WI38 (cell line): ENCODE measurements around the gene TRIM73.
"Not testable (repeated sequence)": the region's sequence is repeated elsewhere in the genome, so short reads cannot be mapped to it uniquely, and the experiment has no call there.

Experiments used
- H3K4me3 ChIP-seq: 2 replicates; pipeline ENCODE4 v1.5.1; 2011; ENCODE audit warnings: low read depth, mild to moderate bottlenecking, control low read depth, low read length
- TF ChIP-seq, protein P1 (sequence below): IDR thresholded peaks from 2 replicates; pipeline ENCODE4 v1.5.1; 2012; ENCODE audit warnings: low read depth, mild to moderate bottlenecking, control low read depth, low read length

Gene TRIM73

DNA sequence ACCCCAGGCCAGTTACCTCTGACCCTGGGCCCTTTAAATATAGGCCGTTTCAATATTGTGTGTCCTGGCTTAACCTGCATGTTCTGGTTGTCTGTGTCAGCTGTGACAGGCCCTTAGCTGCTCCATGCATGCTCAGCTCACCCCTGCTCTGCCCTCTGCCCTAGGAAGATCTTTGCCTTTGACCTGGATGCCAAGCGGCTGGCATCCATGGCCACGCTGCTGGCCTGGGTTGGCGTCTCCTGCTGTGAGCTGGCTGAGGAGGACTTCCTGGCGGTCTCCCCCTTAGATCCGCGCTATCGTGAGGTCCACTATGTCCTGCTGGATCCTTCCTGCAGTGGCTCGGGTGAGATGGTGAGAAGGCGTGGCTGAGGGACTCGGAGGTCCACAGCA lies 20.0 kb downstream of the TRIM73 start:
- not testable (repeated sequence) for H3K4me3 ChIP-seq

DNA sequence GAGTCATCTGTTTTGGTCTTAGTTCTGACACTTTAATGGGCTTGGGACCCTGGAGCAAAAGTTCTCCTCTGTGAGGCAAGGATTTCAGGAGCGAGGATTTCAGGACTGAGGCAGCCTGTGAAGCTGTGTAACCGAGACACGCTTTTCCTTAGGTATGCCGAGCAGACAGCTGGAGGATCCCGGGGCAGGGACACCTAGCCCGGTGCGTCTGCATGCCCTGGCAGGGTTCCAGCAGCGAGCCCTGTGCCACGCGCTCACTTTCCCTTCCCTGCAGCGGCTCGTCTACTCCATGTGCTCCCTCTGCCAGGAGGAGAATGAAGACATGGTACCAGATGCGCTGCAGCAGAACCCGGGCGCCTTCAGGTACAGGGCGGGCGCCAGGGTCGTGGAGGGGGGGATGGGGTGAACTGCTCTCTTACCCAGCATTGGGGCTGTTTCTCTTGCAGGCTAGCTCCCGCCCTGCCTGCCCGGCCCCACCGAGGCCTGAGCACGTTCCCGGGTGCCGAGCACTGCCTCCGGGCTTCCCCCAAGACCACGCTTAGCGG lies 20.5 kb downstream of the TRIM73 start:
- not testable (repeated sequence) for H3K4me3 ChIP-seq

DNA sequence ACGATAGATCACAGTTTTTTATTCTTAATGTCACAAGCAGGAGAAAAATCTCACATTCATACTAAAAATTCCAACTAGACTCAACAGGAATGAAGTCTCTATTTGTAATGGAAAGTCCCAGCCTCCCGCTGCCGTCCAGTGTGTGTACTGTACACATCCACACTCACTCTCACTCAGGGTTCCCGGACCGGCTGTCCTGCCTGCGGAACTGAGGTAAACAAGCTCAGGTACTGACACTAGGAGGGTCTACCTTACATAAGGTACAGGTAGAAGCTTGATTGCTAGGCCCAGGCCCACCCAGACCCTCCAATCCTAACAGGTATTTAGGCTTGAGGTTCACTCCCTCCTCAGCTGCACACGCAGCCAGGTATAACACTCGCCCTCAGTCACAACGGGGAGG lies 21.4 kb downstream of the TRIM73 start:
- not testable (repeated sequence) for H3K4me3 ChIP-seq

DNA sequence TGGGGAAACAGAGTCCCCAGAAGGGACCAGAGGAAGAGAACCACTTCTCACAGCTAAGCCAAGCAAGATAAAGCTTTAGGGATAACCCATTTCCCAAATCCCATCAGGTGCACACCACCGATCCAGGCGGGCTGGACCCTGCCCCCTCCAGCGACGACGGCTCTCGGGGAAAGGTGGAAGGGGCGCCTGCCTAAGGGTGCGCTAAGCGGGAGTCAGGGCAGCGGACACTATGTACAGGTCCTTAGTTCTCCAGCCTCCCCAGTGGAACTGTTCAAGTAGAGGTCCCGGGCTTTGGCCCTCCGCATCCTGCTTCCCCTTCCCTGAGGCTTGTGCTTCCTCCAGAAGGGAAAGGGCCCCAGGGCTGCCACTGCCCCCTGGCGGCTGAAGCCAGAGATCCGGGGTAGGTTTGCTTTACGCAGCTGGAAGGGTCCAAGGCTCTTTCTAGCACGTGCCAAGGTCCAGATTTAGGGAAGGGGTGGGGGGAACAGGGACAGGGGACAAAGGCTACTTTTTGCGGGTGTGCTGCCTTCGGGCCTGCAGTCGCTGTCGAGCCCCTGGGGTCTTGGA lies 22.9 kb downstream of the TRIM73 start:
- not testable (repeated sequence) for H3K4me3 ChIP-seq

DNA sequence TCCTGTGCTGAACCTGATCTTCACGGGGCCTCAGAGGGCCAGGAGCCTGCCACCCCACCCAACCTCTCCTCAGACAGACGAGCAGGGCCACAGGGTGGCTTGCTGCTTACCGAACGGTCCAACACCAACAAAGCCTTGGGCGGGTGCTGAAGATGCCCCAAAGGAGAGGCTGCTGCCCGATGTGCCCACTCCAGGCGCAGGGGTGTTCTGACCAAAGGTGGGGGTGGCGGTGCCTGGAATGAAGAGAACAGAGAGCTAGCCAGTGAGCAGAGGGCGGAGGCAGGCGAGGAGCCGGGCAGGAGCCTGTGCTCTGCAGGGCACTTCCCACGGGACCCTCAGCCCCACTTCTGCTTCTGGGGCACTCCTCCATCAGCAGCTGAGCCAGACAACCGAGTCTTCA lies 23.8 kb downstream of the TRIM73 start:
- H3K4me3 ChIP-seq = not testable (repeated sequence)

DNA sequence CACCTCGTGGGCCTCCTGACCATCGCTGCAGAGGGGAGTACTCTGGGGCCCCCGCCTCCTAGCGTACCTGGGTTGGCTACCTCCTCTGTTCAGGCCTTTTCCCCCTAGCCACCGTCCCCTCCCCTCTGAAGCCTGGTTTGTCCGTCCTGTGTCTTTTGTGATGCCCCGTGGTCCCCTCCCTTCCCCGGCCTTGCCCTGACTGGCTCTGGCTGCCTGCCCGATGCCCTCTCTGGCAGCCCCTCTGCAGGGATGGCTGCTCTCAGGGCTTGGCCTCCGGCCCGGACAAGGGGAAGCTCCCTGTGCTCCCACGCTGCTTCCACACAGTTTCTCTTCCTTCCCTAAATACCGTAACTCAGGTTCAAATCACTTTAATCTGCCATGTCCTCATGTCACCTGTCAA lies 24.3 kb downstream of the TRIM73 start:
- H3K4me3 ChIP-seq = not testable (repeated sequence)

DNA sequence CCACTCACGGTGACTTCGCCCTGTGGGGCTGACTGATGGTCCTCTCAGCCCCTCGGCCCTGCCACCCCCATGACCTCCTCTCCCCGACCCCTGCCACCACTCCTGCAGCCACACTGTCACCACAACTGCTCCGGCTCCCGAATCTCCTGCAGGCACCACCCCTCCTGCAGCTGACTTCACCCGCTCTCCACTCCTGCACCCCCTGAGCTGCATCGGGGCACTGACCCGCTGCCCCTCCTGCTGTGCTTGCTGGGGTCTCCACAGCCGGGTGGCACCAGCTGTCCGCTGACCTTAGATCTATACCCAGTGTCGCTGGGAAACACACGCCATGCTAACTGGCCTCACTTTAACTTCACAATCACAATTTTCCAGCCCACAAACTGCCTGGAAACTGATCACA lies 24.7 kb downstream of the TRIM73 start:
- H3K4me3 ChIP-seq = not testable (repeated sequence)

DNA sequence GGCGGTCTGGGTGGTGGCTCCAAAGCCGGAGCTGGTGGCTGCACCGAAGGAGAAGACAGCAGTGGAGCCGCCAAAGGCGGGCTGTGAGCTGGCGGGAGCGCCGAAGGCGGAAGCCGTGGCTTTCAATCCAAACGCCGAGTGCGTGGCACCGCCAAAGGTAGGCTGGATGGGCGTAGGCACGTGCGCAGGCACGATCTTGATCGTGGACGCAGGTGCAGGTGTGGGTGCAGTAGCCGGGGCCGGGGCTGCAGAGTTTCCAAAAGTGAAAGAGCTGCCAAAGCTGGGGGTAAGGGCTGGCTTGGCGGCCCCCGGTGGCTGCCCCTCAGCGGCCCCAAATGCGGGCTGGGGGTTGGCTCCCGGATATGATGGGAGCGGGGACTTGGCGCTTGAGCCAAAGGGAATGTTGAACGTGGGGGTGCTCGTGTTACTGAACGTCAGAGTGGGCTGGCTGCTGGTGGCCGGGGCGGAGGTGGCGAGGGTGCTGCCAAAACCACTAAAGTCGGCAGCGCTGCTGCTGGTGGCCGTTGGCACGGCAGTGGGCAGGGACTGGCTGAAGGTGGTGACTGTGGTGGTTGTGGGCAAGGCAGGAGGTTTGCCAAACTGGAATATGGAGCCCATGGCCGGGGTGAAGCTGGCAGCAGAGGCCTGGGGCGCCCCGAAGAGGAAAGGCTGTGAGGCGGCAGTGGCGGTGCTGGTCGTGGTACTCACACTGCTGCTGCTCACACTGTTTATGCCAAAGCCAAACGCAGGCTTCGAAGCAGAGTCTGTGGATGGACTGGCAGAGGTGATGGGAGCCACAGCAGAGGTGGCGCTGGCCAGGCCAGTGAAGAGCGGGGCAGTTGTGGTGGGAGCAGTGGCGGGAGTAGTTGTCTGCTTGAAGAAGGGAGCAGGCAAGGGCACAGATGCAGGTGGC lies 26.6 kb downstream of the TRIM73 start:
- H3K4me3 ChIP-seq = not testable (repeated sequence)

DNA sequence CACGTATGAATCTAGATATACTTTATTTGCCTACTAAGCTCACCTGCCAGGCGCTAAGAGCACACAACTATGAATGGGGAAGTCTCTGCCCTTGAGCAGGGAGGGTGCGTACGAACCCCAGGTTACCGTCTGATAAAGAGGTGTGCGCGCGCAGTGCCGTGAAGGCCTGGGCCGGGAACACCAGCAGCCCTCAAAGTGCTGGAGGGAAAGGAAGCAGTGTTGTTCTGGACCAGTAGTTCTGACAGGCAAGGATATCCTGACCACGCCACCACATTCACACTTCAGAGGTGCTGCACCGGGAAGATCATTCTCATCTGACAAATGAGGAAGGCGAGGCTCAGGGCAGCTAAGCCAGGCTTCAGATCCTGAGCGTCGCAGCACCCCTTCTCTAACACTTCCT lies 28.1 kb downstream of the TRIM73 start:
- not testable (repeated sequence) for H3K4me3 ChIP-seq

DNA sequence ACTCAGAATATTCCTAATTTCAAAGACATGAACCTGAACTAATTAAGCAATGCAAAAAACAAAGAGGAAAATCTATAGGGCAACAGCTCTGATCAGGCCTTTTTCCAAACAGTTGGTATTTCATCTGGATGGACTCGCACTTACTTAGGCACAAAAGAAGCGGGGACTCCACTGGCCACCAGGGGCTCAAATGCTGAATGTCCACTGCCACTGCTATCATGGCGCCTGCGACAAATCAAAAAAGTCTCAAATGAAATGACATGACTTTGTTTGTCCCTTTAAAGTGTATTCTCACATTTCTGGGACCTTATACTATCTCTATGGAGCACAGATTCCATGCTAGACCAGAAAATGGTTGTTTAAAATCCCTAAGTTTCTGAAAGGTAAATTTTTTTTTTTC lies 43.6 kb downstream of the TRIM73 start:
- H3K4me3 ChIP-seq = not testable (repeated sequence)

DNA sequence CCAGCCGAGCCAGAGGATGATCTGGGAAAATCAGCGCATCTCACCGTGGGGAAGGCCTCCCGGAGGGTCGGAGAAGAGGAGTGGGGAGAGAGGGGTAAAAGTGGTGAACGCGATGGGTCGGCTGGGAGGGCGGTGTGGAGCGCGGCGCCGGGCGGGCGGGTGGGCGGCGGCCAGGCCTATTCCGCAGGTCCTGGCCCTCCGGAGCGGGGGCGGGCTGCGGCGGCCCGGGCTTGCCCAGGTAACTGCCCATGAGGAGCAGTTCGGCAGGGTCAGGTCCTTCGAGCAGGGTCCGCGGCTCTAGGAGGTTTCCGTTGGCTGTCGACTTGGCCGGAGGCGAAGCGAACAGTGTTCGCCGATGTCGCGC lies 46.7 kb downstream of the TRIM73 start:
- peak overlapping the region; percentile 43 for H3K4me3 ChIP-seq

DNA sequence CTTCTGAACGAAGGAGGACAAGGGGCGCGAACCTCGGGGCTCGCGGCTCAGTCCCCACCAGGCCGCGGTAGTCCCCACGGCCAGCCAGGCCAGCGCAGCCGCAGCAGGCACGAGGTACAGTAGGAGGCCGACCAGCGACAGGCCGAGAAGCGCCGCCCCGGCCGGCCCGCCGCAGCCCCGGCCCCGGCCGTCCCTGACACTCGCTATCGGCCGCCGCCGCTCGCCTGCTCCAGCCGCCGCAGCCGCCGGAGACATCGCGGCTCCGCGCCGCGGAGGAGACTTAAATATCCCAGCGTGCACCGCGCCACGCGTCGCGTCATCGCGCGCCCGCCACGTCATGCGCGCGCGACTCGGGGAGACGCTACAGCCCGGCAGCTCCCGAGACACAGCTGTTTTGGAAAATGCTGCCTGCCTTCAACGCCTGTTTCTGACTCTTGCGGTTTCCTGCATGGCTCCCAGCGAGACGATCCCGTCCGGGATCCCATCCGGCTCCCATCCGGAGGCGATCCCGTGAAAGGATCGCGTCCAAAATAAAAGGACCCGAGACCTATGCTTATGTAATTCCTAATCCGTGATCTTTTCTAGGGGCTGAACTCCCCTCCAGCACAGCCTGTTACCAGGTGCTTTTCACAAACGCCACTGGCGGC lies 47.2 kb downstream of the TRIM73 start:
- H3K4me3 ChIP-seq = peak overlapping the region; percentile 59

DNA sequence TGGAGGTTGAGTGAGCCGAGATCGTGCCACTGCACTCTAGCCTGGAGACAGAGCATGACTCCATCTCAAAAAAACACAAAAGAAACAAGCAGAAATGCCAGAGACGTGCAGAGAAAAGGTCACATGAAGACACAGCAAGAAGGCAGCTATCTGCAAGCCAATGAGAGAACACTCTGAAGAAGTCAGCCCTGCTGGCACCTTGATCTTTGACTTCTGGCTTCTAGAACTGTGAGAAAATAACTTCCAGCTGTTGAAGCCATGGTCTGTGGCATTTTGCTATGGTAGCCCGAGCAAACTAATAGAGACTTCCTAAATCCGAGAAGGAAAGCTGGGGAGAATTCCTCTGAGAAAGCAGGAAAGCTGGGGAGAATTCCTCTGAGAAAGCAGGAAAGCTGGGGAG lies 54.5 kb downstream of the TRIM73 start:
- H3K4me3 ChIP-seq = not testable (repeated sequence)

DNA sequence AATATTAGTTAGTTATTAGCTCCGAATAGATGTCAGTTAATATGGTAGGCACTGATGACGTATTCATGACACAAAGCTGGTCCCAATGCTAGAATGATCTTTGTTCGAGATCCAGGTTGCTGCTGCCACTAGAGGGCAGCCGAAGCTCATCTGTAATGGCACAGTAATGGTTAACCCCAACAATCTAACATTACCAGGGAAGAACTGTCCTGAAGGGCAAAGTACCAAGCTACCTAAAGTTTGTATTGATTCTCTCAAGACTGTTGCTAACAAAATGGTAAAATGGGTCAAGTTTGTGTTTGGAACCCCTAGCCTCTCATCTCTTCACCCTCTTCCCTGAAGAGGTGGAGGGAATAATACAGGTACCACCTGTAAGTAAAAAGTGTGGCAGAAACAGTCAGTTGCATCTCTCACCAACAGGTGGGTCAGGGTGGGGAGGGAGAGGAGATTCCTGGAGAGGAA lies 57.1 kb downstream of the TRIM73 start:
- not testable (repeated sequence) for H3K4me3 ChIP-seq
- TF ChIP-seq, protein P1, sequence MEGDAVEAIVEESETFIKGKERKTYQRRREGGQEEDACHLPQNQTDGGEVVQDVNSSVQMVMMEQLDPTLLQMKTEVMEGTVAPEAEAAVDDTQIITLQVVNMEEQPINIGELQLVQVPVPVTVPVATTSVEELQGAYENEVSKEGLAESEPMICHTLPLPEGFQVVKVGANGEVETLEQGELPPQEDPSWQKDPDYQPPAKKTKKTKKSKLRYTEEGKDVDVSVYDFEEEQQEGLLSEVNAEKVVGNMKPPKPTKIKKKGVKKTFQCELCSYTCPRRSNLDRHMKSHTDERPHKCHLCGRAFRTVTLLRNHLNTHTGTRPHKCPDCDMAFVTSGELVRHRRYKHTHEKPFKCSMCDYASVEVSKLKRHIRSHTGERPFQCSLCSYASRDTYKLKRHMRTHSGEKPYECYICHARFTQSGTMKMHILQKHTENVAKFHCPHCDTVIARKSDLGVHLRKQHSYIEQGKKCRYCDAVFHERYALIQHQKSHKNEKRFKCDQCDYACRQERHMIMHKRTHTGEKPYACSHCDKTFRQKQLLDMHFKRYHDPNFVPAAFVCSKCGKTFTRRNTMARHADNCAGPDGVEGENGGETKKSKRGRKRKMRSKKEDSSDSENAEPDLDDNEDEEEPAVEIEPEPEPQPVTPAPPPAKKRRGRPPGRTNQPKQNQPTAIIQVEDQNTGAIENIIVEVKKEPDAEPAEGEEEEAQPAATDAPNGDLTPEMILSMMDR = 0 out of 2 replicates have a peak, but pooled peaks have one; percentile 14
